Endothelial cell of umbilical vein (primary cell): ENCODE data around the gene DYNC1H1. TPM values are rescaled to one million over a fixed set of nuclear protein-coding genes. Genes with fewer than 3 reads are reported as not detected.

Experiments used
- BruUV-seq: library from RNA; stranded (reverse); fragments of 400-500 nt; replicated peaks from 2 replicates; lab custom pipeline; 2021; lab: Mats Ljungman, UMichigan
- CTCF ChIA-PET: fragments of 300-600, 350-600 bp; sonication (Branson Sonifier 250); formaldehyde crosslinking; loops from one replicate; lab custom pipeline; 2021; ENCODE audit warnings: antibody characterized with exemption, inconsistent platforms; lab: Charles Lee
- POLR2A ChIA-PET: fragments of 300-600, 350-600 bp; sonication (Branson Sonifier 250); formaldehyde crosslinking; loops from one replicate; lab custom pipeline; 2021; ENCODE audit warnings: antibody characterized with exemption, inconsistent platforms; lab: Charles Lee
- DNase-seq: peaks from one replicate; pipeline ENCODE4 v3.0.0-alpha.2; 2011; ENCODE audit warnings: low read depth, low spot score
- FAIRE-seq: peaks from 2 replicates; lab custom pipeline; 2011; peaks lifted over from hg19 to GRCh38; lab: Jason Lieb, UNC
- H2AFZ ChIP-seq: 2 replicates; pipeline ENCODE4 v1.6.0; 2012; ENCODE audit warnings: low read depth, low read length, control low read depth, inconsistent platforms
- H3K27ac ChIP-seq: 2 replicates; pipeline ENCODE4 v1.5.1; 2011; ENCODE audit warnings: low read depth, mild to moderate bottlenecking, control low read depth, low read length, moderate library complexity; ENCODE audit not compliant: insufficient read depth
- H3K27me3 ChIP-seq, 2 experiments: 2 replicates each; pipeline versions ENCODE4 v1.6.0 to v1.6.1; 2011; ENCODE audit warnings: low read length in 2 of 2, mixed read lengths in 1 of 2; ENCODE audit not compliant: control insufficient read depth in 2 of 2, insufficient read depth in 2 of 2
- H3K36me3 ChIP-seq, 2 experiments: 2 replicates in 1 of 2; 3 replicates in 1 of 2; pipeline ENCODE4 v1.5.1; 2011; ENCODE audit warnings: low read length in 2 of 2, mild to moderate bottlenecking in 1 of 2, moderate library complexity in 1 of 2; ENCODE audit not compliant: control insufficient read depth in 2 of 2, insufficient read depth in 2 of 2; ENCODE audit errors: extremely low read depth in 1 of 2
- H3K4me1 ChIP-seq: 3 replicates; pipeline ENCODE4 v1.5.1; 2011; ENCODE audit warnings: mild to moderate bottlenecking, low read length; ENCODE audit not compliant: control insufficient read depth, insufficient read depth; ENCODE audit errors: extremely low read depth
- H3K4me2 ChIP-seq: 2 replicates; pipeline ENCODE4 v1.6.1; 2011; ENCODE audit warnings: low read length, control low read depth, mixed read lengths; ENCODE audit not compliant: insufficient read depth
- H3K4me3 ChIP-seq, 3 experiments: fragments of 200-600 bp in 1 of 3; sonication (generic), shearing (Covaris generic) in 1 of 3; replicated peaks in 1 of 3; 2 replicates each; pipeline ENCODE4 v1.5.1; 2011 to 2016; ENCODE audit warnings: control low read depth in 3 of 3, low read length in 3 of 3, mild to moderate bottlenecking in 2 of 3, inconsistent platforms in 1 of 3, low read depth in 1 of 3, moderate library complexity in 1 of 3; ENCODE audit not compliant: insufficient read depth in 1 of 3
- H3K79me2 ChIP-seq: 2 replicates; pipeline ENCODE4 v1.6.0; 2012; ENCODE audit warnings: low read length, inconsistent platforms; ENCODE audit not compliant: control insufficient read depth, insufficient read depth
- H3K9ac ChIP-seq: replicated peaks from 2 replicates; pipeline ENCODE3; 2011; ENCODE audit warnings: low read length, control low read depth; ENCODE audit not compliant: insufficient read depth; ENCODE audit errors: extremely low read depth
- H3K9me1 ChIP-seq: replicated peaks from 3 replicates; pipeline ENCODE4 v1.6.0; 2011; ENCODE audit warnings: mild to moderate bottlenecking, low read length; ENCODE audit not compliant: control insufficient read depth, insufficient read depth; ENCODE audit errors: extremely low read depth
- H3K9me3 ChIP-seq: replicated peaks from 2 replicates; pipeline ENCODE4 v1.5.1; 2012; ENCODE audit warnings: low read length, inconsistent platforms; ENCODE audit not compliant: control insufficient read depth, insufficient read depth
- H4K20me1 ChIP-seq: replicated peaks from 2 replicates; pipeline ENCODE3; 2011; ENCODE audit warnings: mild to moderate bottlenecking, low read length; ENCODE audit not compliant: control insufficient read depth, insufficient read depth; ENCODE audit errors: extremely low read depth
- EZH2 ChIP-seq: IDR thresholded peaks from 2 replicates; pipeline ENCODE4 v1.6.1; 2012; ENCODE audit warnings: borderline replicate concordance, low read depth, mild to moderate bottlenecking, moderate library complexity, low read length, inconsistent platforms; ENCODE audit not compliant: severe bottlenecking
- FOS ChIP-seq: IDR thresholded peaks from 2 replicates; pipeline ENCODE4 v1.6.1; 2011; ENCODE audit warnings: mild to moderate bottlenecking, low read length, moderate library complexity, borderline replicate concordance; ENCODE audit not compliant: insufficient read depth
- GATA2 ChIP-seq: IDR thresholded peaks from 2 replicates; pipeline ENCODE4 v1.7.0; 2011; ENCODE audit warnings: low read depth, mild to moderate bottlenecking, moderate library complexity, mixed read lengths, low read length; ENCODE audit not compliant: insufficient read length, insufficient read depth
- JUN ChIP-seq: IDR thresholded peaks from 2 replicates; pipeline ENCODE4 v1.6.1; 2011; ENCODE audit warnings: borderline replicate concordance, low read depth; ENCODE audit not compliant: insufficient read length, insufficient read depth
- MYC ChIP-seq: IDR thresholded peaks from one replicate; pipeline ENCODE4 v1.6.1; 2011; ENCODE audit warnings: mild to moderate bottlenecking, low read depth, low read length
- POLR2A ChIP-seq: IDR thresholded peaks from 2 replicates; pipeline ENCODE4 v1.6.1; 2012; ENCODE audit warnings: low read depth, mild to moderate bottlenecking, control low read depth, low read length
- POLR2AphosphoS5 ChIP-seq: IDR thresholded peaks from 2 replicates; pipeline ENCODE4 v1.6.1; 2012; ENCODE audit warnings: low read depth, mild to moderate bottlenecking, control low read depth, low read length, moderate library complexity; ENCODE audit not compliant: insufficient read depth
- dilution Hi-C: fragments of 300-500 bp; cut with MboI; formaldehyde crosslinking; loops from one replicate; pipeline ENCODE4 v1.15.0; 2019; ENCODE audit warnings: low sequenced_read_pairs; ENCODE audit not compliant: extremely low pct_ligation_motif_present
- intact Hi-C: fragments of 100-400 bp; cut with micrococcal nuclease; formaldehyde crosslinking; loops from one replicate; pipeline ENCODE4 v1.10.0; 2022
- polyA plus RNA-seq, 4 experiments: library from polyadenylated mRNA; depleted of rRNA in 3 of 4; stranded (reverse) in 3 of 4; unstranded in 1 of 4; fragments of >200 nt; gene quantifications; 2 replicates each; pipeline versions ENCODE4 v1.2.1 to v1.2.3, GENCODE V29; 2011 to 2012; ENCODE audit warnings: missing spikeins in 1 of 4
- total RNA-seq: library from RNA; stranded (reverse); gene quantifications from 2 replicates; pipeline ENCODE4 v1.2.3, GENCODE V29; 2021
- TF ChIP-seq, protein P1 (sequence below): IDR thresholded peaks from 2 replicates; pipeline ENCODE4 v1.6.1; 2011; ENCODE audit not compliant: insufficient read depth, insufficient read length
- TF ChIP-seq, protein P2 (sequence below), 2 donors: IDR thresholded peaks; 1 replicate in 1 of 2; 2 replicates in 1 of 2; pipeline ENCODE4 v1.5.1; 2011; ENCODE audit warnings: low read length in 2 of 2, mild to moderate bottlenecking in 2 of 2, moderate library complexity in 2 of 2, control low read depth in 1 of 2, inconsistent platforms in 1 of 2, low read depth in 1 of 2; ENCODE audit not compliant: insufficient read depth in 1 of 2; ENCODE audit errors: extremely low read depth in 1 of 2

DYNC1H1 gene
- total and polyA plus RNA-seq, 2 donors (not counting 3 experiments of a cell fraction or from before 2014, with no cell fraction given), result 254 to 648 TPM

DNA sequence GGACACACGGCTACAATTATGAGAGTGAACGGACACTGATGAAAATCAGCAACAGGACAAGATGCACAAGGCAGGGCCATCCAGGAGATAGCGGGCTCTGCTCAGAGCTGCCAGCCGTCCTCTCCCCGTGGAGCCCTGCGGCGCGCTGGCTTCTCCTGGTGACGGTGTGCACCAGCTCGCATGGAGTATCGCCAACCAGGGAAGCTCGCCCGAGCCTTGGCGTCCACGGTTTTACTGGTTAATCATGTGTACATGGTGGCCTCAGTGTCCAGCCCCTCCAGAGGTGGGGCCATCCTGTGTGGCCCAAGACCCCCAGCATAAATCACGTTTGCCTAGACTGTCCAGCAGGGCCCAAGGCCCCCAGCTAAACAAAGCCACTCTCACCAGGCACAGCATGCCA is 31.2 kb upstream of the DYNC1H1 start:
- POLR2A ChIA-PET, result no interaction called here
- H3K9ac ChIP-seq, result no peak overlapping the region
- no peaks in the 10 kb centered on the region for H3K79me2 ChIP-seq
- intact Hi-C loops (no loop called here), dilution Hi-C loops (no loop called here)
- FAIRE-seq, result no peak
- H3K36me3 ChIP-seq, result no peaks in the 10 kb centered on the region
- H2AFZ ChIP-seq, result no peak overlapping the region
- no peak overlapping the region for H3K4me2 ChIP-seq
- H3K9me1 ChIP-seq, result no peaks in the 10 kb centered on the region
- H4K20me1 ChIP-seq, result no peaks in the 10 kb centered on the region
- no peaks in the 10 kb centered on the region for H3K4me1 ChIP-seq
- H3K27me3 ChIP-seq, result peaks cover 0 to 2% of the 10 kb centered on the region in 2 experiments
- no peak for DNase-seq
- H3K4me3 ChIP-seq, result no peak overlapping the region
- no peak for TF ChIP-seq FOS
- TF ChIP-seq POLR2AphosphoS5, result no peak
- TF ChIP-seq, protein P1, sequence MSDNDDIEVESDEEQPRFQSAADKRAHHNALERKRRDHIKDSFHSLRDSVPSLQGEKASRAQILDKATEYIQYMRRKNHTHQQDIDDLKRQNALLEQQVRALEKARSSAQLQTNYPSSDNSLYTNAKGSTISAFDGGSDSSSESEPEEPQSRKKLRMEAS, result no peak
- TF ChIP-seq JUN, result no peak
- TF ChIP-seq, protein P2, sequence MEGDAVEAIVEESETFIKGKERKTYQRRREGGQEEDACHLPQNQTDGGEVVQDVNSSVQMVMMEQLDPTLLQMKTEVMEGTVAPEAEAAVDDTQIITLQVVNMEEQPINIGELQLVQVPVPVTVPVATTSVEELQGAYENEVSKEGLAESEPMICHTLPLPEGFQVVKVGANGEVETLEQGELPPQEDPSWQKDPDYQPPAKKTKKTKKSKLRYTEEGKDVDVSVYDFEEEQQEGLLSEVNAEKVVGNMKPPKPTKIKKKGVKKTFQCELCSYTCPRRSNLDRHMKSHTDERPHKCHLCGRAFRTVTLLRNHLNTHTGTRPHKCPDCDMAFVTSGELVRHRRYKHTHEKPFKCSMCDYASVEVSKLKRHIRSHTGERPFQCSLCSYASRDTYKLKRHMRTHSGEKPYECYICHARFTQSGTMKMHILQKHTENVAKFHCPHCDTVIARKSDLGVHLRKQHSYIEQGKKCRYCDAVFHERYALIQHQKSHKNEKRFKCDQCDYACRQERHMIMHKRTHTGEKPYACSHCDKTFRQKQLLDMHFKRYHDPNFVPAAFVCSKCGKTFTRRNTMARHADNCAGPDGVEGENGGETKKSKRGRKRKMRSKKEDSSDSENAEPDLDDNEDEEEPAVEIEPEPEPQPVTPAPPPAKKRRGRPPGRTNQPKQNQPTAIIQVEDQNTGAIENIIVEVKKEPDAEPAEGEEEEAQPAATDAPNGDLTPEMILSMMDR (IDR thresholded peaks at IDR 0.05; ENCODE audit: extremely low read depth in 1 of 2, insufficient read depth in 1 of 2, low read depth in 1 of 2, low read length in 2 of 2), result no peak
- TF ChIP-seq EZH2, result no peak
- TF ChIP-seq MYC, result no peak
- TF ChIP-seq GATA2, result no peak
- TF ChIP-seq POLR2A, result no peak
- H3K27ac ChIP-seq, result no peak overlapping the region
- H3K9me3 ChIP-seq, result no peaks in the 10 kb centered on the region
- BruUV-seq, result no TSS peak
- CTCF ChIA-PET, result interaction anchor here (0.9 to 2.1 kb wide), 5 partner anchors 11 to 226 kb away, joined by 3 to 12 read pairs (median 3); no protein-coding TSS in a partner anchor
